Measurements from ENCODE around the gene PSTPIP2. TPM values are rescaled to one million over a fixed set of nuclear protein-coding genes. Genes with fewer than 3 reads are reported as not detected.

The PSTPIP2 gene
- total RNA-seq, 1 experiment from 2014 or later = 3.3 TPM

GRCh38 chr18:46002934-46003333, 69.1 kb downstream of the PSTPIP2 start:
- Mint-ChIP-seq H3K36me3 (ENCODE audit: insufficient read depth in 1 of 3, low read depth in 3 of 3) (peaks cover 0 to 3% (median 0%) of the 10 kb centered on the region in 3 experiments; a peak in 1 of 7 replicates), H3K4me1 (peaks cover 19 to 24% of the 10 kb centered on the region in 2 experiments), H3K9me3 (peaks cover 10 to 14% of the 10 kb centered on the region in 2 experiments; a peak in 4 of 5 replicates), H3K27ac (no peak overlapping the region), H3K4me3 (no peak overlapping the region), H3K27me3 (ENCODE audit: low read depth) (no peaks in the 10 kb centered on the region)
- Histone ChIP-seq H2BK120ac (ENCODE audit: low read depth, low read length, poor library complexity, severe bottlenecking) (no peak overlapping the region), H3K14ac (ENCODE audit: insufficient read depth, low read length) (no peak overlapping the region), H3K4me2 (ENCODE audit: insufficient read depth, insufficient read length, low read length) (no peak overlapping the region), H3K4ac (ENCODE audit: low read depth, low read length) (no peak overlapping the region), H3K79me2 (ENCODE audit: insufficient read depth, low read length) (no peaks in the 10 kb centered on the region), H3K9me3 (ENCODE audit: control insufficient read depth, low read depth, low read length) (no peaks in the 10 kb centered on the region), H3K9ac (ENCODE audit: extremely low read depth, insufficient read length, low read length) (no peak overlapping the region), H2BK20ac (ENCODE audit: low read depth, low read length, poor library complexity, severe bottlenecking) (no peak overlapping the region), H2BK15ac (ENCODE audit: low read depth, low read length) (no peak overlapping the region), H3K18ac (ENCODE audit: insufficient read length, low read depth, low read length) (no peak overlapping the region), H2BK5ac (ENCODE audit: insufficient read length, low read length) (no peak overlapping the region), H3K27ac (ENCODE audit: insufficient read length, low read depth, low read length) (no peak overlapping the region), H3K27me3 (ENCODE audit: insufficient read depth, low read length) (no peaks in the 10 kb centered on the region), H3K79me1 (ENCODE audit: insufficient read depth, low read depth, low read length, poor library complexity, severe bottlenecking) (no peaks in the 10 kb centered on the region), H3T11ph (ENCODE audit: low read length) (no peak overlapping the region), H4K91ac (ENCODE audit: insufficient read length, low read depth, low read length) (no peak overlapping the region), H3K56ac (ENCODE audit: insufficient read length, low read depth, low read length) (no peak overlapping the region), H3K23me2 (ENCODE audit: insufficient read length, low read depth, low read length, poor library complexity, severe bottlenecking) (no peaks in the 10 kb centered on the region), H3K23ac (ENCODE audit: insufficient read length, low read depth, low read length) (no peak overlapping the region), H3K4me1 (ENCODE audit: insufficient read depth, low read length) (no peaks in the 10 kb centered on the region), H2AFZ (ENCODE audit: low read length) (no peak overlapping the region), H4K5ac (ENCODE audit: insufficient read length, low read depth, low read length) (no peak overlapping the region), H2BK12ac (ENCODE audit: insufficient read length, low read depth, low read length) (no peak overlapping the region), H2AK5ac (ENCODE audit: insufficient read length, low read length) (no peak overlapping the region), H4K8ac (replicated peaks; ENCODE audit: insufficient read length, low read depth, low read length) (no peak overlapping the region), H4K20me1 (ENCODE audit: control insufficient read depth, insufficient read depth, insufficient read length) (no peaks in the 10 kb centered on the region)
- WGBS (ENCODE audit: extremely low coverage, insufficient read length, low lambda C conversion rate) = no CpG with 5 or more reads among the region's 1 CpG
- DNase-seq = no peak
- no peak for TF ChIP-seq CTCF (conservative IDR thresholded peaks at IDR 0.05)
